GM19455 (cell line): Measurements from ENCODE around the gene FAM200C.

Experiments
- ATAC-seq: cut with Tn5 transposase; IDR thresholded peaks from one replicate; pipeline ENCODE4 v1.9.1; 2021; ENCODE audit not compliant: unreplicated experiment

FAM200C gene

DNA sequence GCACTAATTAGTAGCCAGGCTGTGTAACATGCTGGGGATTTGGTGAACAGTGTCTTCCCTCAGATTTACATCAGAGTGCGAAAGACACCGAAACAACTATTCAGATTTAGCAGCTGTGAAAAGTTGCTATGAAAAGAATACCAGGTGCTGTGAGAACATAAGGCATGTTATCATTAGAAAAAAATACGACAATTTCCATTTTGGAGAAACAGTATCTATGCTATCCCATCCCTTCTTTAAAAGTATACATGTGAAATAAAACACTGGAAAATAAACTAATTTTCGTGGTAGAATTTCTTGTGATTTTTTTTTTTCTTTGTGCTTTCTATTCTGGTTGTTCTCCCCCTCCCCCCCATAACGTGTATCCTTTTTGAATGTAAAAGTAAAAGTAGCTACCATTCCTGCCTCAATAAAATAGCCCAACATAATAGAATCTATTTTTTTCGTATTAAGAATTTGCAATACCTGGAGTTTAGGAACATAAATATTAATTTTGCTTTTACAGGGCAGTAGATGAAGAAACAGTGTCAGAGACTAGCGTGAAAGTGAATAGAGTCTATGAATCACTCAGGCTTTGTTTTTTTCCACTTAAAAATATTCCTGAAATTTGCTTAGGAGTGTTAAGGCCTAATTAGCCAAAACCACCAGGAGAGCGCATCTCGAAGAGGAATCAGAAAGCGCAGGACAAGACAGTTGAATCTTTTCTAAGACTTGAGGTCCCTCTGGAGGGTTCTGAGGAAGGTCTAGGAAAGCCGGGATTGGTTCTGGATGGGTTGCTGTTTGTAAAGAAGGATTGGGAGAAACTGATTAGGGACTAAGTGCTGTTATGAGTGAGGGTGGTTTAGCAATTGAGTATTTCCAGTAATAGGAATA lies 19.8 kb upstream of the FAM200C start:
- peak; percentile 24 for ATAC-seq

GRCh38 chr5:160418561-160419457 lies 19.0 kb upstream of the FAM200C start, which contains the start of gene SLU7:
TSS of gene SLU7 (minus strand) at chr5:160419081. CDS start at chr5:160415294, 3,787 bp downstream.
- peak; percentile 65 for ATAC-seq

DNA sequence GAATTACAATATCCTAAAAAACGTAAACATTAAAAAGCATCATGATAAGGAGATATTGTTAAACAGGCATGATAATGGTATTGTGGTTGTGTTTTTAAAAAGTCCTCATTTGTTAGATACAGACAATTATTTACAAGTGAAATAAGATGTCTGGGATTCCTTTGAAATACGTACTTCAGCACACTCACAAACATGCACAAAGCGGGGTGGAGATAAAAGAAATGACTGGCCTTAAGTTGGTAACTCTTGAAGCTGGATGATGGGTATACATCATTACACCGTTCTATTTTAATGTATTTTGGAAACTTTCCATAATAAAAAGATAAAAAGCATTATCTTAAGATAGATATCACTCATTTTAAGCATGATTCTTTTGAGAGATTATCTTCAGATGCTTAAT lies 1.0 kb downstream of the FAM200C start:
- no peak for ATAC-seq

- no peak for ATAC-seq
These were observed 2.4 kb downstream of the FAM200C start for GRCh38 chr5:160397492-160397891.

- ATAC-seq: no peak
These were observed 4.7 kb downstream of the FAM200C start for GRCh38 chr5:160395111-160395510.

GRCh38 chr5:160390787-160391696 lies 8.8 kb downstream of the FAM200C start:
- no peak for ATAC-seq

- no peak for ATAC-seq
These were observed 12.4 kb downstream of the FAM200C start for GRCh38 chr5:160387445-160387844.

GRCh38 chr5:160385496-160385895 lies 14.4 kb downstream of the FAM200C start:
- ATAC-seq: no peak

DNA sequence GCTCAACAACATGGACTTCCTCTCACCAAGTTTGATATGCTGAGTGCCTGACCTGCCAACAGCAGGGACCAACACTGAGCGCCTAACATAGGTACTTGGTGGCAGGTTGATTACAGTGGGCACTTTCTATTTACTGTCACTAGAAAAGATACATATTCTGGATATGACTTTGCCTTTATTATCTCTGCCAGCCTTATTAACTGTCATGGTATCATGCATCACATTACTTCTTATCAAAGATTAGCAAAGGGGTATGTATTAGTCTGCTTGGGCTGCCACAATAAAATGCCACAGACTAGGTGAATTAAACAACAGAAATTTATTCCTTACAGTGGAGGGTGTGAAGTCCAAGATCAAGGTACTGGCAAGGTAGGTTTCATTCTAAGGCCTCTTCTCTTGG lies 15.2 kb downstream of the FAM200C start:
- no peak for ATAC-seq

DNA sequence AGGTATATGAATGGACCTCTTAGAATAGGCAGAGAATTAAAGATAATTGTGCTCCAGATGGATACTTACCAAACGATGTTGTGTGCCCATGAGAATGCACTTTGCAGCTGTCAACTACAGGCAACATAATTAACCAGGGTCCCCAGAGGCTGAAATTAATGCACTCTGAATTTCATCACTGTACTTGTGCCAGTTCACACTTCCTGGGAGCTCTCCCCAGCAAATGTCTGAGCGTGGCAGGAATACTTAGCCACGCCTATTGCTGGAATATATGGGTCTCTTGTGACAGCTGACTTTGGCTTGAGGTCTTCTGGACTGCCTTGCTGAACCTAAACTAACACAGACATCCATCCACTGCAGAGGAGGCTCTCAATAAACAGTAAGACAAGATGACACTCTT lies 17.5 kb downstream of the FAM200C start:
- ATAC-seq: no peak

- no peak for ATAC-seq
These were observed 19.8 kb downstream of the FAM200C start for GRCh38 chr5:160380041-160380440.

DNA sequence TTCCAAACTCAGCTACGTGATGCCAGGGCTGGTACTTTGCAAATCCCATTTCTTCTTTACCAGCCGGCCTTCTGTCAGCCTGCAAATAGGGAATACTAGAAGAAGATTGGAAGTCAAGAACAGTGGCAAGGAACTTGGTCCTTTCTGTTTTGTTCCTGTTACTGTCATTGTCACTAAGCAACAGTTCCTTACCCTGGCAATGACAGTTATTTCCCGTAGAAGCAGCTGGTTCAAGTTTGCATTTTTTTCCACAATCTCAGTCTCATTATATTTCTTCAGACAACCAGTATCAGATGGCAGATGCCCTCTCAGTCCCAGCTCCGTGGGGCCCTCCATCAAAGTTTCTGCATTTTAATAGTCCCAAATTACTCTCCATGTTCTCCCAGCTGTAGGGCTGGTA lies 20.3 kb downstream of the FAM200C start:
- no peak for ATAC-seq

GRCh38 chr5:160378330-160378729 lies 21.5 kb downstream of the FAM200C start:
- ATAC-seq: no peak

- ATAC-seq: no peak
These were observed 22.2 kb downstream of the FAM200C start for GRCh38 chr5:160377651-160378050.

DNA sequence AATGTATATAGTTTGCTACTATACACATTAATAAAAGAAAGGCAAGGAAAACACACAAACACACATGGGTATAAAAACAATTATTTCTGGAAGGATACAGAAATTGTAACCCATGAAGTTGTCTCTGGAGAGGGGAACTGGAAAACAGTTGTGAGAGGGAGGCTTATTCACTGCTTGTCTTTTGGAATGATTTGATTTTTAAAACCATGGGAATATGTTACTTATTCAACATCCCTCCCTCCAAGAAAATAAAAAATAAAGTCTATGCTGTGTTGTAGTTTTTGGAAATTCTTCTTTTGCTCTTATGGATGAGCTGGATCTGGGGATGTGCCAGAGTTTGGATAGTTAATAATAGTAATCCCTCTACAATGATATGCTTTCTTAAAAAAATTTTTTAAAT lies 23.4 kb downstream of the FAM200C start:
- no peak for ATAC-seq

DNA sequence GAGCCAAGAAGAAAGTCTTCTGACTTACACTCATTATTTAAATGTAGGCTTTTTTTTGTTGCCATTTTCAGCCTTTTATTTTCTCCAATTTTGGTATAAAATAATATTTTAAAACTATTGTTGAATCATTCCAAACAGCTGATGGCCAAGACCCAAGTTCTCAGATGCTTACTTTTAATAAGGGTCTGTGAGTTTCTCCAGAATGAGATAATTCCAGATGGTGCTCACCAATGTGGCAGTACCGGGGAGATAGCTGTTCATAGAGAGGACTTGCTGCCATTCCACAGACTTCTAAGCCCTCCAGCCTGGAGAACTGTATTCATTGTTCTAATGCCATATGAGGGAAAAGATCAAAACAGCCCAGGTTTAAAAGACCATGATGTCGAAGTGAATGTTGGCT lies 24.2 kb downstream of the FAM200C start:
- no peak for ATAC-seq

- no peak for ATAC-seq
These were observed 24.7 kb downstream of the FAM200C start for GRCh38 chr5:160375166-160375565.

- no peak for ATAC-seq
These were observed 28.6 kb downstream of the FAM200C start for GRCh38 chr5:160371294-160371693.

DNA sequence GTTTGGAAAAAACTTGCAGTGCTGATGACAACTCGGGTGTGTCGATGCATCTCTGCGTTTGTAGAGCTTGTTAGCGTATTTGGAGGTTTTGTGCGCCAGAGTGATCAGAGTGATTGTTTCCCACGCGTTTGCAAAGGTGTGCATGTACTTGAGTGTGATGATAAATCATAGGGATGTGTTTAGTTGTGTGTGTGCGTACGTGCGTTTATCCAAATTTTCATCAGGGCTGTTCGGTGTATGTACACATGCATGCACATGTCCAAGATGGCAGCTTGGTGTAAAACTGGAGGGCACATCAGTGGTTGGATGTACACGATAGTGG lies 29.2 kb downstream of the FAM200C start:
- ATAC-seq: no peak

DNA sequence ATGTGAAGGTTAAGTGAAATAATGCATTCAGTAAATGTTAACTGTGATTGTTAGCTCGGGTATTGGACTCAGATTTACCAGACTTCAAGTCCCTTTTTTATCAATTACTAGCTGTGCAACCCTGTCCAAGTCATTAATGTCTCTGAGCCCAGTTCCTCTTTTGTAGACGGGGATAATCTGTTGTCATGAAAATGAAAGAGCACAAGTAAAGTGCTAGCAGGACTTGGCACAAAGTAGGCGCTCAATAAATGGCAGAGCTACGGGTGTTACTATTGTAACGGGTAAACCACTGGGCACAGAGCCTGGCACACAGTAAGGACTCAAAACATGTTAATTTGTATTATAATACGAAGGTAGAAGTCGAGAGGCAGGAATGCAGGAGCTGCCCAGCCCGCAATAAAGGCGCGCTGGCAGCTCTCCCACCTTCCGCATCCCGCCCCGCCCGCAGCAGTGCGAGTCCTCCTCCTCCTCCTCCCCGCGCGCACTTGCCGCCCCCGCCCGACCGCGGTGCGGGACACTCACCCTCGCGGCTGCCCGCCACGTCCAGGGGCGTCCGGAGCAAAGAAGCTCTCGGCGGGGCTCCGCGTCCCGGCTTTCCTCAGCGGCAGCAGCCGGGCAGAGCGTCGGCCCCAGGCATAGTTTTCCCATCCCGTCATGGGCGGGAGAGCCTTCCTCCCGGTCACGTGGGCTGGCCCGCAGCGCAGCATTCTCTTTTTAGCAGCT lies 29.7 kb downstream of the FAM200C start, which contains the start of gene C1QTNF2:
TSS of gene C1QTNF2 (minus strand) at position 637 of the 723 bp plus-strand sequence. CDS start 15,615 bp downstream, outside the sequence.
- no peak for ATAC-seq
